ENCODE data around the gene C1GALT1C1.

C1GALT1C1 gene

DNA sequence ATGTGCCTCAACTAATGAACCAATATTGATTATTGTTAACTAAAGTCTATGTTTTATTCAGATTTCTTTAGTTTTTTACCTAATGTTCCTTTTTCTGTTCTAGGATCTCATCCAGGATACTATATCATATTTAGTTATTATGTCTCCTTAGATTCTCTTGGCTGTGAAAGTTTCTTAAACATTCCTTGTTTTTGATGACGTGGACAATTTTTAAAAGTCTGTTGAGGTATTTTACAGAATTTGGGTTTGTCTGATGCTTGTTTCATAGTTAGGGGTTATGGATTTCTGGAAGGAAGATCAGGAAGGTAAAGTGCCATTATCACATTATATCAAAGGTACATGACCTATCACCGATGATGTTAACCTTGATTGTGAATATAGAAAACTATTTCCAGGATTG is 44.2 kb downstream of the C1GALT1C1 start:
- no peak for DNase-seq (ENCODE audit: low read depth, low spot score)
